ENCODE measurements around the gene SLC2A11.

The SLC2A11 gene, protein sequence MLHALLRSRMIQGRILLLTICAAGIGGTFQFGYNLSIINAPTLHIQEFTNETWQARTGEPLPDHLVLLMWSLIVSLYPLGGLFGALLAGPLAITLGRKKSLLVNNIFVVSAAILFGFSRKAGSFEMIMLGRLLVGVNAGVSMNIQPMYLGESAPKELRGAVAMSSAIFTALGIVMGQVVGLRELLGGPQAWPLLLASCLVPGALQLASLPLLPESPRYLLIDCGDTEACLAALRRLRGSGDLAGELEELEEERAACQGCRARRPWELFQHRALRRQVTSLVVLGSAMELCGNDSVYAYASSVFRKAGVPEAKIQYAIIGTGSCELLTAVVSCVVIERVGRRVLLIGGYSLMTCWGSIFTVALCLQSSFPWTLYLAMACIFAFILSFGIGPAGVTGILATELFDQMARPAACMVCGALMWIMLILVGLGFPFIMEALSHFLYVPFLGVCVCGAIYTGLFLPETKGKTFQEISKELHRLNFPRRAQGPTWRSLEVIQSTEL

DNA sequence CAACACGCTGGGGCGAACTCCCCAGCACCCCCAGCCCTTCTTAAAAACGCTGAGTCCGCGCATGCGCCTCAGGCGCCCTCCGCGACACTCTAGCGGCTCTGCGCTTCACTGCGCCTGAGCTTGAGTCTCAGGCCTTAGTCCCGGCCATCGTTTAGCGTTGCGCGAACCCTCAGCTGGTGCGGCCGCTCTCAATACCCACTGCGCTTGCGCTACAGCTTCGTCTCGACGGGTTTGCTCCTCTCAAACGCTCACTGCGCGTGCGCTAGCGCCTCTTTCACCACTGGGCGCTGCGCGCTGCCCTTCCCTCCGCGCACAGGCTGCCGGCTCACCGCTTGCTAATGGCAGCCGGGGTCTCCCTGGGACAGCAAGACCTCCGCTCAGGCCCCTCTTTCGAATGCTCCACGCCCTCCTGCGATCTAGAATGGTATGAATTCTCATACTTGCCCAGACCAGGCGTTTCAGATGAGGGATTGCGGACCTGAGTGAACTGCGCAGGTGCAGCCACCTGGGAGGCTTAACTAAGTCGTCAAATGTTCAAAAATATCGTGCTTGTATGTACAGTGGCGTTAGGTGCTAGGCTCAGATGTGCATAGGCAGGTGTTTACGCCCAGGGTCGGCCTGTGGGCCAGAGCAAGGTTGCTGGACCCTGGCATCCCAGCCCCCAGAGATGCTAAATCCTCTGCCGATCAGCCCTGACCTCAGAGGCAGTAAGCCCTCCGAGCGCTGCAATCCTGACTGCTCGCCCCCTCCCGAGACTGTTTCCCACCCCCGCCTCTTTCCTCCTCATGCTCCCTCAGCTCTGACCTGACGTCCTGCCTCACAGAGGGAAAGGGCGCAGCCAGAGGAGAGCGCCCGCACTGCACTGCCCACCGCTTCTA, at the start of gene SLC2A11:
TSS of gene SLC2A11 (plus strand) at position 270 of the 878 bp plus-strand sequence. CDS start at position 395, 125 bp downstream.
- peak; percentile 99 for DNase-seq (ENCODE audit: low spot score)

DNA sequence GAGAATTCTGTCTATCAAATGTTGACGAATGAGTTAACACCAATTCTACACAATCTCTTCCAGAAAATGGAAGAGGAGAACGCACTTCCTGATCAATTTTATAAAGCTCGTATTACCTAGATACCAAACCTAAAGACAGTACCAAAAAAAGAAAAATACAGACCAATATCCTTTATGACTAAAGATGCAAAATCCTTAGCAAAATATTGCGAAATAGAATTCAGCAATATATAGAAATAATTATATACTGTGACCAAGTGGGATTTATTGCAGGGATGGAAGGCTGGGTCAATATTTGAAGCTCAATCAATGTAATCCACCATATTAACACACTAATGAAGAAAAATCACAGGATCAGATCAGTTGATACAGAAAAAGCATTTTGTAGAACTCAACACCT, 45.3 kb upstream of the SLC2A11 start:
- no peak for DNase-seq (ENCODE audit: low spot score)

- DNase-seq (ENCODE audit: low spot score), result peak; percentile 17
These were observed 42.0 kb upstream of the SLC2A11 start for GRCh38 chr22:23815541-23816155.

GRCh38 chr22:23816156-23816976, 41.3 kb upstream of the SLC2A11 start:
- peak; percentile 19 for DNase-seq (ENCODE audit: low spot score)

DNA sequence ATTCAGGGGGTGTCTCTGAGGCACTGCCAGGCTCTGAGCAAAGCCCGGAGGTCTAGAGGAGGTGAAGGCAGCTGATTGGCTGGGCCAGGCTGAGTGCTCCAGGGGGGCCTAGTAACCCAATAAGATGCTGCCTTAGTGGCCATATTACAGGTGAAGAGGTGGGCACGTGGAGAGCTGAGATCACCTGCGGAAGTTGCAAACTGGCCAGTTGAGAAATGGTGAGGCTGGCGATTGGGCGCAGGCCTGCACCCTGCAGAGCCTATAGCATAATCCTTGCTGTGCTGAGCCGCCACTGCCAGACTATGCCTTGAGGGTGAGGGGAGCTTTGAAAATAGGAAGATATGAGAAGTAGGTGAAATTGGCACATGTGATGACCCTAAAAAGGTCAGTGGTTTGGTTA, 40.5 kb upstream of the SLC2A11 start:
- no peak for DNase-seq (ENCODE audit: low spot score)

DNA sequence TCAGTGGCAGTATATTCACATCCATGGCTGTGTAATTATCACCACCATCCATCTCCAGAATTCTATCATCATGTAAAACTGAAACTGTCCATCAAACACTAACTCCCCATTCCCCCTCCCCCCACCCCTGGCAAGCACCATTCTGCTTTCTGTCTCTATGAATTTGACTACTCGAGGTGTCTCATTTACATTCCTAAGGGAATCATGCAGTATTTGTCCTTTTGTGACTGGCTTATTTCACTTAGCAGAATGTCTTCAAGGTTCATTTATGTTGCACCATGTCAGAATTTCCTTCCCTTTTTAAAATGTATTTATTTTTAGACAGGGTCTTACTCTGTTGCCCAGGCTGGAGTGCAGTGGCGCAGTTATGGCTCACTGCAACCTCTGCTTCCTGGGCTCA, 39.1 kb upstream of the SLC2A11 start:
- no peak for DNase-seq (ENCODE audit: low spot score)

- no peak for DNase-seq (ENCODE audit: low spot score)
These were observed 36.9 kb upstream of the SLC2A11 start for GRCh38 chr22:23820748-23821211.

DNA sequence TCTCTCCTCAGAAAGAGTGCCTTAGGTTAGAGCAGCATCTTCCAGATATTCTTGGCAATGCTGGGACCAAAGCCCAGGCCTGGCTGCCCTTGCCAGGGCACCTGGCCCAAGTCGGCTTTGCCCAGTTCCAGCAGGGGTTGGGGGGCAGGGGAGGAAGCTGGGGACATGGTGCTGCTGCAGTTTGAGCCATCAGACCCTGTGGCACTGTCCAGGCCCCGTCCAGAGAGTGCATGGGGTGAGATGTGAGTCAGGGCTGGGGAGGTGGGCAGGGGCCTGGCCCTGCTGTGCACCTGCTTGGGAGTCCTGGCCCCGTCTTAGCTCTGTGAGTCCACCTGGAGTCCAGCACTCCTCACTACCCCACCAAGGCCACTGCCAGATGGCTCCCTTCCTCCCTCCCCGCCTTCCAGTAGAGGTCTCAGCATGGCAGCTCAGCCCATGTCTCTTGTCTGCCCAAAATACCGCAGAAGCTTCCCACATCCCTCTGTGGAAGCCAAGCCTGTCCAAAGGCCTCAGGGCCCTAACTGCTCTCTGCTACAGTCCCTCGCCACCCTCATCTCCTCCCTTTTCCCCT, 35.5 kb upstream of the SLC2A11 start:
- DNase-seq (ENCODE audit: low spot score), result no peak

DNA sequence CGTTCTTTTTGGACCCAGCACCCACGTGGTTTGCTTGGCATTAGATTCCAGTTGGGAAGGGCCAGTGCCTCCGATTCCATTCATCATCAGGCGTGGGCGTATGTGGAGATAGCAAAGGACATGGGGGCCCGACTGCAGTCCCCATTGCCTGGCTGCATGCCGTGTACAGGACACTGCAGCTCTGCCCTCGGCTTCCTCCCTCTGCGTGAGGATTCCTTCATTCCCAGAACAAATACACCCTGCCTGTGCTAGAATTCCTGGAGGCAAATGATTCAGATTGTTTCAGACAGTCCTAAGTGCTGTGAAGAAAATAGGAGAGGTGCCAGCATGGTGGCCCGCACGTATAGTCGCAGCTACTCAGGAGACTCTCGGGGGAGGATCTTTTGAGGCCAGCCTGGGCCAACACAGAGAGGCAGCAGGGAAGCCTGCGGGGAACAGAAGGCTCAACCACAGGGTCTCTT, 34.3 kb upstream of the SLC2A11 start:
- no peak for DNase-seq (ENCODE audit: low spot score)

GRCh38 chr22:23824476-23825245, 33.0 kb upstream of the SLC2A11 start:
- no peak for DNase-seq (ENCODE audit: low spot score)

DNA sequence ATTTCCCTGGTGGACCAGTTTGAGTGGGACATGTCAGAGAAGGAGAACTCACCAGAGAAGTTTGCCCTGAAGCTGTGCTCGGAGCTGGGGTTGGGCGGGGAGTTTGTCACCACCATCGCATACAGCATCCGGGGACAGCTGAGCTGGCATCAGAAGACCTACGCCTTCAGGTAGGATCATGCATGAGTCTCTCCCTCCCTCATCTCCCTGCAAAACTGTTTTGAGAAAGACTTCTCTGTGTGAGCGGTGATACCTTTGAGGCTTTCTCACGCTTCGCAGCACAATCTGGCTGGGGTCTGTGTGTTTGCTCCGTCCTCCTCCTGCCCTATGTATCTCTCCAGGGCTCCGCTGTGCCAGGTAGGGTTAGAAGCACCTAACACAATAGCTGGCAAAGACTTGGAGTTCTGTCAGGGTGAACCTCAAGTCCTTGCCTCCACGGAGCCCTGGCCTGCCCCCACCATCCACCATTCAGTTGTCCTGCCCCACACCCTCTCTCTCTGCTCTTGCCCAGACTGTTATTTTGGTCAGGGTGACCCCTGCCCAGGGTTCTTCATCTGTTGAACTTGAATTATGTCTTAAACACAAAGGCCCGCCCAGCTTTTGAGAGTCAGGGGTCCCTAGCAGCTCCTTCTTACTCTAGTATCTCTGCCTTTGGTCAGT, 32.3 kb upstream of the SLC2A11 start:
- DNase-seq (ENCODE audit: low spot score), result no peak

- peak; percentile 41 for DNase-seq (ENCODE audit: low spot score)
These were observed 30.9 kb upstream of the SLC2A11 start for GRCh38 chr22:23826510-23827350.

GRCh38 chr22:23827351-23827995, 30.2 kb upstream of the SLC2A11 start:
- DNase-seq (ENCODE audit: low spot score), result no peak

GRCh38 chr22:23828800-23829680, 28.6 kb upstream of the SLC2A11 start:
- DNase-seq (ENCODE audit: low spot score), result no peak

- DNase-seq (ENCODE audit: low spot score), result peak; percentile 55
These were observed 27.8 kb upstream of the SLC2A11 start for GRCh38 chr22:23829845-23830372.

DNA sequence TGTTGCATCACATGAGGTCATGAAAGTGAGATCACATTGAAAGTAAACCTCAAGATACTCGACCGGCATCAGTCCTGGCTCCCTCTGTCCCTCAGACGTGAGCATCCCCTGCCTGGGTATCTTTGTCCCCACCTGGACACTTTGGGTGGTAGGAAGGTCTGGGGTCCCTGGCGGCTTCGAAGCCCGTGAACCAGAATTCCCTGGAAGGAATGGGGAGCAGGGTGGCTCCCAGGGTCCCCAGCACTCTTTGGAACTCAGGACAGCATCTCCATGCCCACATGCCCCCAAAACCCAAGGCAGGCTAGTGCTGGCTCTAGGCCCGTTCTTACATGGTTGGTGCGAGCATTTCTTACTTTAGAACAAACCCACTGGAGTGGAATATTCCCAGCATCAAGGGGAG, 26.4 kb upstream of the SLC2A11 start:
- DNase-seq (ENCODE audit: low spot score), result no peak

DNA sequence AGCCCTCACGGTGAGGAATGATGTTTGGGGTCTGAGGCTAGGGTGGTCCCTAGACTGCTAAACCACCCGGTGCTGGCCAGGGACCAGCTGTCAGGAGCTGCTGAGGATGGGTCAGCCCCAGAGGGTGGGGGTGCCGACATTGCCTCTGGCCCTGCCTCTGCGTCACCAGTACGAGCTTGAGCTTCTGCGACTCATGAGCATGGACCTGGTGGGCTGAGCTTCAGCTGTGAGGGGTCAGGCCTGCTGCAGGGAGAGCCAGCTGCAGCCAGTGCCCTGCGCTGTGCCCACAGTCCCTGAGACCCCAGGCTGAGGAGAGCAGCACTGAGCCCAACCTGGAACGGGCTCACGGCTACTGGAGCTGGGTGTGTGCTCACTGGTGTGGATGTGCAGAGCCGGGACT, 25.9 kb upstream of the SLC2A11 start:
- no peak for DNase-seq (ENCODE audit: low spot score)
